ENCODE results near the gene CD300H.

Gene CD300H

GRCh38 chr17:74543406-74543805 is 23.9 kb downstream of the CD300H start:
- DNase-seq, result no peak
- Histone ChIP-seq H3K27ac (ENCODE audit: insufficient read depth, low read length, poor library complexity, severe bottlenecking) (no peak overlapping the region), H3K36me3 (ENCODE audit: control insufficient read depth, insufficient read depth, low read length) (no peaks in the 10 kb centered on the region), H3K4me1 (ENCODE audit: control insufficient read depth, insufficient read depth, low read length, poor library complexity, severe bottlenecking) (no peaks in the 10 kb centered on the region), H3K4me3 (ENCODE audit: insufficient read depth, low read depth, low read length, poor library complexity, severe bottlenecking) (no peak overlapping the region), H3K27me3 (replicated peaks; ENCODE audit: control insufficient read depth, insufficient read depth, low read length, poor library complexity, severe bottlenecking) (no peaks in the 10 kb centered on the region), H3K9me3 (ENCODE audit: control insufficient read depth, low read length) (no peaks in the 10 kb centered on the region)

- Histone ChIP-seq H3K4me1 (ENCODE audit: control insufficient read depth, insufficient read depth, low read length, poor library complexity, severe bottlenecking) (no peaks in the 10 kb centered on the region), H3K36me3 (ENCODE audit: control insufficient read depth, insufficient read depth, low read length) (no peaks in the 10 kb centered on the region), H3K27ac (ENCODE audit: insufficient read depth, low read length, poor library complexity, severe bottlenecking) (no peak overlapping the region), H3K4me3 (ENCODE audit: insufficient read depth, low read depth, low read length, poor library complexity, severe bottlenecking) (no peak overlapping the region), H3K9me3 (ENCODE audit: control insufficient read depth, low read length) (no peaks in the 10 kb centered on the region), H3K27me3 (replicated peaks; ENCODE audit: control insufficient read depth, insufficient read depth, low read length, poor library complexity, severe bottlenecking) (no peaks in the 10 kb centered on the region)
- DNase-seq, result no peak
Observed at GRCh38 chr17:74542727-74543383, 24.5 kb downstream of the CD300H start.

- no peak overlapping the region for H3K27ac ChIP-seq (ENCODE audit: insufficient read depth, low read length, poor library complexity, severe bottlenecking)
- no peak overlapping the region for H3K4me3 ChIP-seq (ENCODE audit: insufficient read depth, low read depth, low read length, poor library complexity, severe bottlenecking)
- H3K36me3 ChIP-seq (ENCODE audit: control insufficient read depth, insufficient read depth, low read length), result no peaks in the 10 kb centered on the region
- DNase-seq, result no peak
- no peaks in the 10 kb centered on the region for H3K9me3 ChIP-seq (ENCODE audit: control insufficient read depth, low read length)
- H3K27me3 ChIP-seq (replicated peaks; ENCODE audit: control insufficient read depth, insufficient read depth, low read length, poor library complexity, severe bottlenecking), result no peaks in the 10 kb centered on the region
- H3K4me1 ChIP-seq (ENCODE audit: control insufficient read depth, insufficient read depth, low read length, poor library complexity, severe bottlenecking), result no peaks in the 10 kb centered on the region
Observed at GRCh38 chr17:74542166-74542565, 25.1 kb downstream of the CD300H start.

GRCh38 chr17:74541176-74542111 is 25.9 kb downstream of the CD300H start:
- Histone ChIP-seq H3K4me1 (ENCODE audit: control insufficient read depth, insufficient read depth, low read length, poor library complexity, severe bottlenecking) (no peaks in the 10 kb centered on the region), H3K9me3 (ENCODE audit: control insufficient read depth, low read length) (no peaks in the 10 kb centered on the region), H3K27me3 (replicated peaks; ENCODE audit: control insufficient read depth, insufficient read depth, low read length, poor library complexity, severe bottlenecking) (no peaks in the 10 kb centered on the region), H3K27ac (ENCODE audit: insufficient read depth, low read length, poor library complexity, severe bottlenecking) (no peak overlapping the region), H3K4me3 (ENCODE audit: insufficient read depth, low read depth, low read length, poor library complexity, severe bottlenecking) (no peak overlapping the region), H3K36me3 (ENCODE audit: control insufficient read depth, insufficient read depth, low read length) (no peaks in the 10 kb centered on the region)
- DNase-seq, result no peak

GRCh38 chr17:74539281-74539820 is 28.0 kb downstream of the CD300H start:
- no peak for DNase-seq
- Histone ChIP-seq H3K36me3 (ENCODE audit: control insufficient read depth, insufficient read depth, low read length) (no peaks in the 10 kb centered on the region), H3K4me1 (ENCODE audit: control insufficient read depth, insufficient read depth, low read length, poor library complexity, severe bottlenecking) (no peaks in the 10 kb centered on the region), H3K27ac (ENCODE audit: insufficient read depth, low read length, poor library complexity, severe bottlenecking) (no peak overlapping the region), H3K27me3 (replicated peaks; ENCODE audit: control insufficient read depth, insufficient read depth, low read length, poor library complexity, severe bottlenecking) (peaks cover under 1% of the 10 kb centered on the region), H3K9me3 (ENCODE audit: control insufficient read depth, low read length) (no peaks in the 10 kb centered on the region), H3K4me3 (ENCODE audit: insufficient read depth, low read depth, low read length, poor library complexity, severe bottlenecking) (no peak overlapping the region)

- no peaks in the 10 kb centered on the region for H3K9me3 ChIP-seq (ENCODE audit: control insufficient read depth, low read length)
- H3K4me3 ChIP-seq (ENCODE audit: insufficient read depth, low read depth, low read length, poor library complexity, severe bottlenecking), result no peak overlapping the region
- H3K4me1 ChIP-seq (ENCODE audit: control insufficient read depth, insufficient read depth, low read length, poor library complexity, severe bottlenecking), result no peaks in the 10 kb centered on the region
- no peak overlapping the region for H3K27ac ChIP-seq (ENCODE audit: insufficient read depth, low read length, poor library complexity, severe bottlenecking)
- peaks cover 18% of the 10 kb centered on the region for H3K27me3 ChIP-seq (replicated peaks; ENCODE audit: control insufficient read depth, insufficient read depth, low read length, poor library complexity, severe bottlenecking)
- H3K36me3 ChIP-seq (ENCODE audit: control insufficient read depth, insufficient read depth, low read length), result no peaks in the 10 kb centered on the region
- no peak for DNase-seq
Observed at GRCh38 chr17:74536890-74537289, 30.4 kb downstream of the CD300H start.

- H3K9me3 ChIP-seq (ENCODE audit: control insufficient read depth, low read length), result no peaks in the 10 kb centered on the region
- no peak overlapping the region for H3K27ac ChIP-seq (ENCODE audit: insufficient read depth, low read length, poor library complexity, severe bottlenecking)
- no peak for DNase-seq
- H3K27me3 ChIP-seq (replicated peaks; ENCODE audit: control insufficient read depth, insufficient read depth, low read length, poor library complexity, severe bottlenecking), result peaks cover 18% of the 10 kb centered on the region
- H3K36me3 ChIP-seq (ENCODE audit: control insufficient read depth, insufficient read depth, low read length), result no peaks in the 10 kb centered on the region
- H3K4me1 ChIP-seq (ENCODE audit: control insufficient read depth, insufficient read depth, low read length, poor library complexity, severe bottlenecking), result no peaks in the 10 kb centered on the region
- H3K4me3 ChIP-seq (ENCODE audit: insufficient read depth, low read depth, low read length, poor library complexity, severe bottlenecking), result no peak overlapping the region
Observed at GRCh38 chr17:74532115-74532514, 35.2 kb downstream of the CD300H start.

- Histone ChIP-seq H3K4me1 (ENCODE audit: control insufficient read depth, insufficient read depth, low read length, poor library complexity, severe bottlenecking) (no peaks in the 10 kb centered on the region), H3K4me3 (ENCODE audit: insufficient read depth, low read depth, low read length, poor library complexity, severe bottlenecking) (no peak within 1 kb of the TSS), H3K27ac (ENCODE audit: insufficient read depth, low read length, poor library complexity, severe bottlenecking) (no peak within 1 kb of the TSS), H3K9me3 (ENCODE audit: control insufficient read depth, low read length) (no peaks in the 10 kb centered on the region), H3K36me3 (ENCODE audit: control insufficient read depth, insufficient read depth, low read length) (no peaks in the 10 kb centered on the region), H3K27me3 (replicated peaks; ENCODE audit: control insufficient read depth, insufficient read depth, low read length, poor library complexity, severe bottlenecking) (peaks cover 18% of the 10 kb centered on the region)
- DNase-seq, result no peak
Observed at GRCh38 chr17:74531231-74531761, 36.0 kb downstream of the CD300H start, which contains the start of gene CD300LB. CD300LB (minus strand) TSS chr17:74531475; CDS start chr17:74531350, 125 bp downstream.

- Histone ChIP-seq H3K9me3 (ENCODE audit: control insufficient read depth, low read length) (no peaks in the 10 kb centered on the region), H3K4me1 (ENCODE audit: control insufficient read depth, insufficient read depth, low read length, poor library complexity, severe bottlenecking) (no peaks in the 10 kb centered on the region), H3K36me3 (ENCODE audit: control insufficient read depth, insufficient read depth, low read length) (no peaks in the 10 kb centered on the region), H3K4me3 (ENCODE audit: insufficient read depth, low read depth, low read length, poor library complexity, severe bottlenecking) (no peak overlapping the region), H3K27me3 (replicated peaks; ENCODE audit: control insufficient read depth, insufficient read depth, low read length, poor library complexity, severe bottlenecking) (peaks cover 18% of the 10 kb centered on the region), H3K27ac (ENCODE audit: insufficient read depth, low read length, poor library complexity, severe bottlenecking) (no peak overlapping the region)
- no peak for DNase-seq
Observed at GRCh38 chr17:74530831-74531150, 36.5 kb downstream of the CD300H start.

GRCh38 chr17:74529243-74529642 is 38.1 kb downstream of the CD300H start:
- no peak for DNase-seq
- H3K27me3 ChIP-seq (replicated peaks; ENCODE audit: control insufficient read depth, insufficient read depth, low read length, poor library complexity, severe bottlenecking), result peaks cover 16% of the 10 kb centered on the region
- no peak overlapping the region for H3K4me3 ChIP-seq (ENCODE audit: insufficient read depth, low read depth, low read length, poor library complexity, severe bottlenecking)
- H3K4me1 ChIP-seq (ENCODE audit: control insufficient read depth, insufficient read depth, low read length, poor library complexity, severe bottlenecking), result no peaks in the 10 kb centered on the region
- H3K9me3 ChIP-seq (ENCODE audit: control insufficient read depth, low read length), result no peaks in the 10 kb centered on the region
- no peak overlapping the region for H3K27ac ChIP-seq (ENCODE audit: insufficient read depth, low read length, poor library complexity, severe bottlenecking)
- no peaks in the 10 kb centered on the region for H3K36me3 ChIP-seq (ENCODE audit: control insufficient read depth, insufficient read depth, low read length)
